ENCODE data around the gene SYT8.

SYT8 gene

GRCh38 chr11:1854132-1854948 is 19.6 kb downstream of the SYT8 start:
- DNase-seq (ENCODE audit: low read depth), result no peak
- TF ChIP-seq, protein P1, sequence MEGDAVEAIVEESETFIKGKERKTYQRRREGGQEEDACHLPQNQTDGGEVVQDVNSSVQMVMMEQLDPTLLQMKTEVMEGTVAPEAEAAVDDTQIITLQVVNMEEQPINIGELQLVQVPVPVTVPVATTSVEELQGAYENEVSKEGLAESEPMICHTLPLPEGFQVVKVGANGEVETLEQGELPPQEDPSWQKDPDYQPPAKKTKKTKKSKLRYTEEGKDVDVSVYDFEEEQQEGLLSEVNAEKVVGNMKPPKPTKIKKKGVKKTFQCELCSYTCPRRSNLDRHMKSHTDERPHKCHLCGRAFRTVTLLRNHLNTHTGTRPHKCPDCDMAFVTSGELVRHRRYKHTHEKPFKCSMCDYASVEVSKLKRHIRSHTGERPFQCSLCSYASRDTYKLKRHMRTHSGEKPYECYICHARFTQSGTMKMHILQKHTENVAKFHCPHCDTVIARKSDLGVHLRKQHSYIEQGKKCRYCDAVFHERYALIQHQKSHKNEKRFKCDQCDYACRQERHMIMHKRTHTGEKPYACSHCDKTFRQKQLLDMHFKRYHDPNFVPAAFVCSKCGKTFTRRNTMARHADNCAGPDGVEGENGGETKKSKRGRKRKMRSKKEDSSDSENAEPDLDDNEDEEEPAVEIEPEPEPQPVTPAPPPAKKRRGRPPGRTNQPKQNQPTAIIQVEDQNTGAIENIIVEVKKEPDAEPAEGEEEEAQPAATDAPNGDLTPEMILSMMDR (conservative IDR thresholded peaks at IDR 0.05; ENCODE audit: low read depth, low read length), result no peak
- no peak overlapping the region for H3K4me3 ChIP-seq (ENCODE audit: low read length)

DNA sequence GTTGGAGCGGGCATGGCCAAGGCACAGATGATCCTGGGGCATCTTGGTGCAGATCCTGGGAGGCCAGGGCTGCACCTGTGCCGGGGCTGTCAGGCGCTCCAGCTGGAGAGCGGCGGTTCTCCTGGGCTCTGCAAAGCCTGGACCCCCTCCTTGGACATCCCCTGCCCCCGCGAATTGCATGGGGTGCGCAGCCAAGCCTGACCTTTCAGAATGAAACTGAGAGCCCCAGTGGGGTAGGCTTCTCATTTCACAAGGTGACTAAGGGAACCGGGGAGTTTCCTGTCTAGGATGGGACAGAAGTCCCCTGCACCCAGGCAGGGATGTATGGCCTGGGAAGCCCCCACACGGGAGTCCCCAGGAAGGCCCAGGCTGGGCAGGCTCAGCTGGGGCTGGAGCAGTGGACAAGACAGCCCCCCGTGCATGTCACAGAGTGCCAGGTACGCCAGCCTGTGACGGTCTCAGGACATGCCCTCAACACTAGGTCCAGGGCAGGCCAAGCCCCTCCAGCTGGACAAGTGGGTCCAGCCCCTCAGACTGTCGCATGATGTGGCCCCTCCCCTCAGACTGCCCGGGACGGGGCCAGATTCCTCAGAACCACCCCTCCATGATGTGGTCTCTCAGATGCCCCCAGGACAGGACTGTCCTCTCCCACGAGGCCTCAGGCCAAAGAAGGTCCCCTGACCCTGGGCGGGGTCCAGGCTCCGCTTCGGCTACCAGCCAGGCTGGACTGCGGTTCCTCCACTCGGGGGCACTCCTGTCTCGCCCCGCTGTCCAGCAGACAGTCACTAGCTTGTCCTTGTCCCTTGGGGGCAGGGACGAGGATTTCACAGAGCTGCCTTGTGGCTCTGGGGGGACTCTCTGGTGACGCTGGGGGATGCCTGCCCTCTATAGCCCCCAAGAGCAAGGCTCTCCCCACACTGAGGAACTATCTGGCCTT is 20.4 kb downstream of the SYT8 start:
- no peak overlapping the region for H3K4me3 ChIP-seq (ENCODE audit: low read length)
- TF ChIP-seq, protein P1 (conservative IDR thresholded peaks at IDR 0.05; ENCODE audit: low read depth, low read length), result no peak
- DNase-seq (ENCODE audit: low read depth), result no peak

GRCh38 chr11:1855886-1856265 is 21.1 kb downstream of the SYT8 start:
- no peak overlapping the region for H3K4me3 ChIP-seq (ENCODE audit: low read length)
- TF ChIP-seq, protein P1 (conservative IDR thresholded peaks at IDR 0.05; ENCODE audit: low read depth, low read length), result no peak
- DNase-seq (ENCODE audit: low read depth), result no peak

GRCh38 chr11:1856306-1857005 is 21.7 kb downstream of the SYT8 start:
- DNase-seq (ENCODE audit: low read depth), result no peak
- H3K4me3 ChIP-seq (ENCODE audit: low read length), result no peak overlapping the region
- TF ChIP-seq, protein P1 (conservative IDR thresholded peaks at IDR 0.05; ENCODE audit: low read depth, low read length), result no peak

GRCh38 chr11:1857064-1857463 is 22.3 kb downstream of the SYT8 start:
- H3K4me3 ChIP-seq (ENCODE audit: low read length), result no peak overlapping the region
- no peak for DNase-seq (ENCODE audit: low read depth)
- TF ChIP-seq, protein P1 (conservative IDR thresholded peaks at IDR 0.05; ENCODE audit: low read depth, low read length), result no peak

- DNase-seq (ENCODE audit: low read depth), result no peak
- no peak overlapping the region for H3K4me3 ChIP-seq (ENCODE audit: low read length)
- TF ChIP-seq, protein P1 (conservative IDR thresholded peaks at IDR 0.05; ENCODE audit: low read depth, low read length), result no peak
Observed at GRCh38 chr11:1858154-1858553, 23.4 kb downstream of the SYT8 start.
